Hepatocyte (in vitro differentiated cells): ENCODE measurements around the gene HJURP. TPM values are rescaled to one million over a fixed set of nuclear protein-coding genes. Genes with fewer than 3 reads are reported as not detected.

ENCODE experiments used
- DNase-seq: peaks from one replicate; pipeline ENCODE4 v3.0.0-alpha.2; 2016; ENCODE audit warnings: low spot score
- H2AFZ ChIP-seq: fragments of 200-600 bp; sonication (generic); 2 replicates; pipeline ENCODE4 v1.6.0; 2016; ENCODE audit warnings: antibody characterized with exemption, mild to moderate bottlenecking
- H3K27ac ChIP-seq: fragments of 200-600 bp; sonication (generic); 2 replicates; pipeline ENCODE4 v1.5.1; 2016; ENCODE audit warnings: mild to moderate bottlenecking
- H3K27me3 ChIP-seq: fragments of 200-600 bp; sonication (generic); 2 replicates; pipeline ENCODE4 v1.6.1; 2016
- H3K36me3 ChIP-seq: fragments of 200-600 bp; sonication (generic); replicated peaks from 2 replicates; pipeline ENCODE4 v1.5.1; 2016; ENCODE audit warnings: low read depth; ENCODE audit not compliant: insufficient read depth
- H3K4me1 ChIP-seq: fragments of 200-600 bp; sonication (generic); 2 replicates; pipeline ENCODE4 v1.5.1; 2016; ENCODE audit warnings: mild to moderate bottlenecking, moderate library complexity; ENCODE audit not compliant: insufficient read depth
- H3K4me2 ChIP-seq: fragments of 200-600 bp; sonication (generic); 2 replicates; pipeline ENCODE4 v1.6.0; 2016
- H3K4me3 ChIP-seq: fragments of 200-600 bp; sonication (generic); 2 replicates; pipeline ENCODE4 v1.5.1; 2016; ENCODE audit warnings: mild to moderate bottlenecking
- H3K79me2 ChIP-seq: fragments of 200-600 bp; sonication (generic); 2 replicates; pipeline ENCODE4 v1.6.0; 2017; ENCODE audit warnings: mild to moderate bottlenecking
- H3K9me2 ChIP-seq: fragments of 200-600 bp; sonication (generic); replicated peaks from 2 replicates; pipeline ENCODE4 v1.6.0; 2017; ENCODE audit warnings: mild to moderate bottlenecking; ENCODE audit not compliant: insufficient read depth
- H3K9me3 ChIP-seq: fragments of 200-600 bp; sonication (generic); 2 replicates; pipeline ENCODE4 v1.5.1; 2016; ENCODE audit warnings: low read depth, mild to moderate bottlenecking
- H4K20me1 ChIP-seq: fragments of 200-600 bp; sonication (generic); 2 replicates; pipeline ENCODE4 v1.6.0; 2016; ENCODE audit warnings: mild to moderate bottlenecking; ENCODE audit not compliant: insufficient read depth, poor library complexity, severe bottlenecking
- EZH2 ChIP-seq: fragments of 200-600 bp; sonication (generic); IDR thresholded peaks from 2 replicates; pipeline ENCODE4 v1.6.1; 2016; ENCODE audit warnings: antibody characterized with exemption, mild to moderate bottlenecking, borderline replicate concordance
- EZH2phosphoT487 ChIP-seq: fragments of 200-600 bp; sonication (generic); IDR thresholded peaks from one replicate; pipeline ENCODE4 v1.6.1; 2018; ENCODE audit warnings: antibody characterized with exemption, mild to moderate bottlenecking, low read depth, moderate library complexity; ENCODE audit not compliant: unreplicated experiment, severe bottlenecking
- WGBS: methylation state at CpG from one replicate; pipeline ENCODE4 v1.1.6; 2016; ENCODE audit warnings: low lambda C conversion rate; ENCODE audit errors: missing lambda C conversion rate; 5-methylcytosine and 5-hydroxymethylcytosine counted together
- polyA plus RNA-seq: library from polyadenylated mRNA; unstranded; fragments of >200 nt; fragmentation: Nextera tagmentation; extraction: Ambion mirVana; gene quantifications from 2 replicates; pipeline ENCODE4 v1.2.1, GENCODE V29; 2016
- total RNA-seq: library from RNA; depleted of rRNA; stranded (reverse); fragments of >200 nt; gene quantifications from 2 replicates; pipeline ENCODE4 v1.2.3, GENCODE V29; 2014
- TF ChIP-seq, protein P1 (sequence below): fragments of 200-600 bp; sonication (generic); IDR thresholded peaks from 2 replicates; pipeline ENCODE4 v1.5.1; 2016; ENCODE audit warnings: antibody characterized with exemption, mild to moderate bottlenecking; ENCODE audit not compliant: poor library complexity

Gene HJURP
- total and polyA plus RNA-seq, 2 experiments from 2014 or later, result 2.7 to 5.0 TPM

DNA sequence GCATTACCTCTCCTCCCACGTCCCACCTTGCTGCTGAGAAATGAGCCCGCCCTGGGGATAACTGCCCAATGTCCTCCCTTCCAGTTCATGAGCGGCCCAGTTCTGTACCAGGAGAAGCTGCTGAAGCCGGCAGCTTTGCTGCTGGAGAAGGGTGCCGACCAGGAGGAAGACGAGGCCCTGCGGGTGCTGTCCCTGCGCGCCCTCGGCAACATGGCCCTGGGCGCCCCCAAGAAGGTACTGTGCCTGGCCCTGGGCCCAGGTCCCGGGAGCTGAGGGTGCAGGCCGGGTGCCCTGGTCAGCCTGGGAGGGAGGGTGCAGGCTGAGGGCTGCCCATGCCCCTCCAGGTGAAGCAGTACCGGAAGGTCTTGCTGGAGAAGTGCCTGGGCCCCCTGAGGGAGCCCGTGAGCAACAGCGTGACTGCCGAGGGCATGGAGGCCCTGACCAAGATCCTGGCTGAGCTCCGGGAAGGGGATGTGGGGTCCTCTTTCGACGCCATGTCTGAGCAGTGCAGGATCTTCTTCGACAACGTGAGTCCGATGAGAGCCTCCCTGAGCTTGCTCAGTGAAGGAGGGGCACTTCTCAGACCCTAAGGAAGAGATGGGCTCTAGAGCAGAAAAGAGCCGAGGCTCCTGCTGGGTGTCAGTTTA, 25.7 kb downstream of the HJURP start:
- TF ChIP-seq, protein P1, sequence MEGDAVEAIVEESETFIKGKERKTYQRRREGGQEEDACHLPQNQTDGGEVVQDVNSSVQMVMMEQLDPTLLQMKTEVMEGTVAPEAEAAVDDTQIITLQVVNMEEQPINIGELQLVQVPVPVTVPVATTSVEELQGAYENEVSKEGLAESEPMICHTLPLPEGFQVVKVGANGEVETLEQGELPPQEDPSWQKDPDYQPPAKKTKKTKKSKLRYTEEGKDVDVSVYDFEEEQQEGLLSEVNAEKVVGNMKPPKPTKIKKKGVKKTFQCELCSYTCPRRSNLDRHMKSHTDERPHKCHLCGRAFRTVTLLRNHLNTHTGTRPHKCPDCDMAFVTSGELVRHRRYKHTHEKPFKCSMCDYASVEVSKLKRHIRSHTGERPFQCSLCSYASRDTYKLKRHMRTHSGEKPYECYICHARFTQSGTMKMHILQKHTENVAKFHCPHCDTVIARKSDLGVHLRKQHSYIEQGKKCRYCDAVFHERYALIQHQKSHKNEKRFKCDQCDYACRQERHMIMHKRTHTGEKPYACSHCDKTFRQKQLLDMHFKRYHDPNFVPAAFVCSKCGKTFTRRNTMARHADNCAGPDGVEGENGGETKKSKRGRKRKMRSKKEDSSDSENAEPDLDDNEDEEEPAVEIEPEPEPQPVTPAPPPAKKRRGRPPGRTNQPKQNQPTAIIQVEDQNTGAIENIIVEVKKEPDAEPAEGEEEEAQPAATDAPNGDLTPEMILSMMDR, result no peak
- no peak for TF ChIP-seq EZH2phosphoT487
- TF ChIP-seq EZH2, result no peak
- H3K9me3 ChIP-seq, result no peaks in the 10 kb centered on the region
- no peak overlapping the region for H3K27ac ChIP-seq
- no peaks in the 10 kb centered on the region for H3K79me2 ChIP-seq
- DNase-seq, result no peak
- no peak overlapping the region for H3K4me3 ChIP-seq
- no peaks in the 10 kb centered on the region for H3K27me3 ChIP-seq
- H2AFZ ChIP-seq, result no peak overlapping the region
- 83% methylated on average over 24 of the region's 24 CpGs for WGBS
- H3K4me1 ChIP-seq, result peaks cover 5% of the 10 kb centered on the region
- H3K9me2 ChIP-seq, result no peaks in the 10 kb centered on the region
- no peaks in the 10 kb centered on the region for H4K20me1 ChIP-seq
- H3K36me3 ChIP-seq, result no peaks in the 10 kb centered on the region
- no peak overlapping the region for H3K4me2 ChIP-seq

DNA sequence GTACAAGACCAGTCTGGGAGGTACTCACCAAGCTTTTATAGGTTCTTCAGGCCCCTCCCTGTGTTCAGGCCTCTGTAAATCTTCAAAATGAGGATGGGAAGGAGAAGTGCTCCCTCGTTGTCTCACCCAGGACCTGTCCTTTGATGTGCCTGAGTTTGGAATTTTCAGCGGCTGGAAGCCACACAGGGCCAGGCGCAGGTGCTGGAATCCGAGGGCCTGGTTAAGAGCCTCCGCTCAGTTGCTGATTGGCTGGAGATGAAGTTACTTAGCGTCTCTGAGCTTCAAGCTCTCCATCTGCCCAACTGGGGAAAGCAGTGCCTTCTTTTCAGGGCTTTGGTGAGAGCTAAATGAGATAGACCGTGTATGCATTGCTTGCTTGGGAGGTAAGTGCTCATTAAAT, 30.0 kb downstream of the HJURP start:
- Histone ChIP-seq H2AFZ (no peak overlapping the region), H3K4me2 (no peak overlapping the region), H3K4me1 (no peaks in the 10 kb centered on the region), H3K9me3 (no peaks in the 10 kb centered on the region), H3K79me2 (no peaks in the 10 kb centered on the region), H3K4me3 (no peak overlapping the region), H3K9me2 (no peaks in the 10 kb centered on the region), H3K36me3 (no peaks in the 10 kb centered on the region), H3K27ac (no peak overlapping the region), H4K20me1 (no peaks in the 10 kb centered on the region), H3K27me3 (no peaks in the 10 kb centered on the region)
- DNase-seq, result no peak
- no peak for TF ChIP-seq EZH2
- no peak for TF ChIP-seq EZH2phosphoT487
- TF ChIP-seq, protein P1, result no peak
- 76% methylated on average over 7 of the region's 7 CpGs for WGBS

DNA sequence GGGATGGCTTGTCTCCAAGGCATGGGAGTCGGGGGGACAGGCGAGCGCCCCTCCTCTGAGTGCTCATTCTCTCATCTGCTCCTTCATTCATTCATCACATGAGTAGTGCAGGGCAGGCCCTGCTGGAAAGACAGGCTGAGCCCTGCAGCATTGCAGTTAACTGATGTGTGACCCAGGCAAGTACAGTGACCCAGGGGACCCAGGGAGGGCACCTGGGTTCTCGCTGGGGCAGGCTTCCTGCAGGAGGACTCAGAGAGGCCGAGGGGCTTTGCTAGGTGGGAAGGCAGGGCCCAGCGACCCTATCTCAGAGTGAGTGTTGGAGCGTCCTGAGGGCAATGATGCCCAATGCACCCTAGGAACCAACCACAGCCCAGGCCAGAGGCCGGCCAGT, 30.6 kb downstream of the HJURP start:
- Histone ChIP-seq H4K20me1 (no peaks in the 10 kb centered on the region), H3K27me3 (no peaks in the 10 kb centered on the region), H3K9me2 (no peaks in the 10 kb centered on the region), H3K79me2 (no peaks in the 10 kb centered on the region), H3K4me2 (no peak overlapping the region), H3K27ac (no peak overlapping the region), H3K4me1 (no peaks in the 10 kb centered on the region), H3K9me3 (no peaks in the 10 kb centered on the region), H3K36me3 (no peaks in the 10 kb centered on the region), H3K4me3 (no peak overlapping the region), H2AFZ (no peak overlapping the region)
- no peak for TF ChIP-seq EZH2phosphoT487
- no peak for DNase-seq
- WGBS, result 94% methylated on average over 8 of the region's 8 CpGs

DNA sequence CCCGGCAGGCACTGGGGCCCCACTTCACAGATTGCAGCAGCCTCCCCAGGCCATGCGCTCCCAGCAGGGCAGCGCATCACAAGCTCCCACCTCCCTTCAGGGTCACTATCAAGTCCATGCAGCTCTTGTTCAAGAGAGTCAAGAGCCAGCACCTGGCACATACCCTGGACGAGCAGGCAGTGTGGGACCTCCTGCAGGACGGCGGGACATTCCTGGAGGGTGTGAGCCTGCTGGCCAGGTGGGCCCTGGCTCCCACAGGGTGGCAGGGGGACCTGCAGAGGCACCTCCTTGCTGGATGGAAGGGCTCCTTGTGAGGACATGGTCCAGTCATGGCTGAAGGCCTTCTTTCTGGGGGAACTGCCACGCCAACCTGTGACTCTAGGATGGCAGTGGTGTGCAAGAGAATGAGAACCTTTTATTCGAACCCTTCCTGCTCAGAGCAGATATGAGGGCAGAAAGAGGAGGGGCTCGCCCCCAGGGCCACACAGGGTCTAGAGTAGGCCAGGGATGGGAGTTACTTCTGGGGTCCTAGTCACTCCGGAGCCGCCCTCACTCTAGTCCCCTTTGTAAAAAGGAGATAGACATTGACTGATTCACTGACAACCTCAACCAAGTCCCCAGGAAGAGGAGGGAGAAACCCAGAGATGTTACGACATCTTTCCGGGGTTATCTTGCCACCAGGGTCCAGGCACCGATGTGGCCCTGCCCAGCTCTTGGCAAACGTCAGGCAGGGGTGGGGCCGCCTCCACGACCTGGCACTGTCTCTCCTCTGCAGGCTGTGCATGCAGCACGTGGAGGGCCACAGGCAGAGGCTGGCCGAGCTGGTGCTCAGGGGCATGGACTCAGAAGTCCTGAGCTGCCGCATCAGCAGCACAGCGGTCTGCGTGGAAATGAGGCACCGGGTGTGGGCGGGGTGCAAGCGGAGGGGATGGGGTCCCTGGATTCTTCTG, 31.3 kb downstream of the HJURP start:
- Histone ChIP-seq H3K36me3 (no peaks in the 10 kb centered on the region), H3K27ac (no peak overlapping the region), H3K79me2 (no peaks in the 10 kb centered on the region), H3K9me3 (no peaks in the 10 kb centered on the region), H3K4me2 (no peak overlapping the region), H4K20me1 (no peaks in the 10 kb centered on the region), H3K4me1 (no peaks in the 10 kb centered on the region), H3K4me3 (no peak overlapping the region), H3K27me3 (no peaks in the 10 kb centered on the region), H3K9me2 (no peaks in the 10 kb centered on the region), H2AFZ (no peak overlapping the region)
- TF ChIP-seq, protein P1, result no peak
- 89% methylated on average over 25 of the region's 25 CpGs for WGBS
- DNase-seq, result no peak
